ENCODE results near the gene PLA2G4C. TPM values are rescaled to one million over a fixed set of nuclear protein-coding genes. Genes with fewer than 3 reads are reported as not detected.

PLA2G4C gene
- total RNA-seq, 1 donor from 2014 or later, result 4.1 TPM

GRCh38 chr19:48122421-48122820 lies 11.8 kb upstream of the PLA2G4C start:
- Histone ChIP-seq H3K9ac (ENCODE audit: low read length) (no peak overlapping the region), H3K27me3 (ENCODE audit: insufficient read depth, low read length) (no peaks in the 10 kb centered on the region), H3K4me3 (ENCODE audit: insufficient read depth, low read depth, low read length) (no peak overlapping the region), H2AFZ (ENCODE audit: low read depth, low read length) (no peak overlapping the region), H3K27ac (ENCODE audit: low read depth, low read length) (no peak overlapping the region), H3K4me2 (ENCODE audit: low read length) (no peak overlapping the region), H3K4me1 (ENCODE audit: insufficient read depth, low read length) (peaks cover 19% of the 10 kb centered on the region), H3K79me2 (ENCODE audit: insufficient read depth, low read length) (no peaks in the 10 kb centered on the region), H3K36me3 (ENCODE audit: insufficient read depth, low read length) (peaks cover 6% of the 10 kb centered on the region), H4K20me1 (ENCODE audit: insufficient read depth, low read length) (no peaks in the 10 kb centered on the region), H3K9me3 (ENCODE audit: insufficient read depth, low read depth, low read length) (no peaks in the 10 kb centered on the region)
- Mint-ChIP-seq H3K27ac (ENCODE audit: unreplicated experiment) (no peak overlapping the region), H3K4me1 (ENCODE audit: low read depth, unreplicated experiment) (peaks cover 16% of the 10 kb centered on the region), H3K4me3 (ENCODE audit: unreplicated experiment) (peak overlapping the region; percentile 34), H3K9me3 (ENCODE audit: unreplicated experiment) (peaks cover 7% of the 10 kb centered on the region), H3K27me3 (ENCODE audit: low read depth, unreplicated experiment) (peaks cover under 1% of the 10 kb centered on the region), H3K36me3 (ENCODE audit: low read depth, unreplicated experiment) (peaks cover 27% of the 10 kb centered on the region)
- no peak for FAIRE-seq
- DNase-seq (ENCODE audit: low read depth), result no peak
- no peak for TF ChIP-seq EZH2 (IDR thresholded peaks at IDR 0.05; ENCODE audit: insufficient read depth, low read length)
- no peak for TF ChIP-seq CTCF (IDR thresholded peaks at IDR 0.05; ENCODE audit: insufficient read depth, low read depth, low read length)

- H3K79me2 ChIP-seq (ENCODE audit: insufficient read depth, low read length), result no peaks in the 10 kb centered on the region
- H3K9ac ChIP-seq (ENCODE audit: low read length), result no peak overlapping the region
- H3K27ac ChIP-seq (ENCODE audit: low read depth, low read length), result no peak overlapping the region
- H3K27me3 ChIP-seq (ENCODE audit: insufficient read depth, low read length), result no peaks in the 10 kb centered on the region
- no peak for DNase-seq (ENCODE audit: low read depth)
- H3K4me3 Mint-ChIP-seq (ENCODE audit: unreplicated experiment), result no peak overlapping the region
- H3K4me1 ChIP-seq (ENCODE audit: insufficient read depth, low read length), result peaks cover 19% of the 10 kb centered on the region
- peaks cover 24% of the 10 kb centered on the region for H3K36me3 Mint-ChIP-seq (ENCODE audit: low read depth, unreplicated experiment)
- no peaks in the 10 kb centered on the region for H4K20me1 ChIP-seq (ENCODE audit: insufficient read depth, low read length)
- no peak overlapping the region for H3K27ac Mint-ChIP-seq (ENCODE audit: unreplicated experiment)
- H3K36me3 ChIP-seq (ENCODE audit: insufficient read depth, low read length), result peaks cover 6% of the 10 kb centered on the region
- H2AFZ ChIP-seq (ENCODE audit: low read depth, low read length), result no peak overlapping the region
- H3K9me3 ChIP-seq (ENCODE audit: insufficient read depth, low read depth, low read length), result no peaks in the 10 kb centered on the region
- H3K4me3 ChIP-seq (ENCODE audit: insufficient read depth, low read depth, low read length), result no peak overlapping the region
- peaks cover 2% of the 10 kb centered on the region for H3K27me3 Mint-ChIP-seq (ENCODE audit: low read depth, unreplicated experiment)
- no peak overlapping the region for H3K4me2 ChIP-seq (ENCODE audit: low read length)
- H3K4me1 Mint-ChIP-seq (ENCODE audit: low read depth, unreplicated experiment), result peaks cover 16% of the 10 kb centered on the region
- FAIRE-seq, result no peak
- peaks cover 6% of the 10 kb centered on the region for H3K9me3 Mint-ChIP-seq (ENCODE audit: unreplicated experiment)
- TF ChIP-seq CTCF (IDR thresholded peaks at IDR 0.05; ENCODE audit: insufficient read depth, low read depth, low read length) (no peak), EZH2 (IDR thresholded peaks at IDR 0.05; ENCODE audit: insufficient read depth, low read length) (no peak)
Observed at GRCh38 chr19:48121909-48122371, 11.3 kb upstream of the PLA2G4C start.

- peaks cover 21% of the 10 kb centered on the region for H3K36me3 Mint-ChIP-seq (ENCODE audit: low read depth, unreplicated experiment)
Observed at GRCh38 chr19:48121066-48121465, 10.4 kb upstream of the PLA2G4C start.

More at GRCh38 chr19:48121066-48121465, 10.4 kb upstream of the PLA2G4C start:
- FAIRE-seq, result no peak
- Mint-ChIP-seq H3K9me3 (ENCODE audit: unreplicated experiment) (peaks cover 6% of the 10 kb centered on the region), H3K4me1 (ENCODE audit: low read depth, unreplicated experiment) (peaks cover 16% of the 10 kb centered on the region), H3K27me3 (ENCODE audit: low read depth, unreplicated experiment) (peaks cover 2% of the 10 kb centered on the region), H3K4me3 (ENCODE audit: unreplicated experiment) (no peak overlapping the region), H3K27ac (ENCODE audit: unreplicated experiment) (no peak overlapping the region)
- Histone ChIP-seq H3K4me3 (ENCODE audit: insufficient read depth, low read depth, low read length) (no peak overlapping the region), H3K36me3 (ENCODE audit: insufficient read depth, low read length) (peaks cover 3% of the 10 kb centered on the region), H3K4me1 (ENCODE audit: insufficient read depth, low read length) (peaks cover 19% of the 10 kb centered on the region), H3K9ac (ENCODE audit: low read length) (no peak overlapping the region), H3K27me3 (ENCODE audit: insufficient read depth, low read length) (no peaks in the 10 kb centered on the region), H4K20me1 (ENCODE audit: insufficient read depth, low read length) (no peaks in the 10 kb centered on the region), H2AFZ (ENCODE audit: low read depth, low read length) (no peak overlapping the region), H3K9me3 (ENCODE audit: insufficient read depth, low read depth, low read length) (no peaks in the 10 kb centered on the region), H3K27ac (ENCODE audit: low read depth, low read length) (no peak overlapping the region), H3K79me2 (ENCODE audit: insufficient read depth, low read length) (no peaks in the 10 kb centered on the region), H3K4me2 (ENCODE audit: low read length) (no peak overlapping the region)
- TF ChIP-seq CTCF (IDR thresholded peaks at IDR 0.05; ENCODE audit: insufficient read depth, low read depth, low read length) (no peak), EZH2 (IDR thresholded peaks at IDR 0.05; ENCODE audit: insufficient read depth, low read length) (no peak)
- no peak for DNase-seq (ENCODE audit: low read depth)

Data from astrocyte (in vitro differentiated cells and primary cell).